Measurements from ENCODE around the gene ADCY1. TPM values are rescaled to one million over a fixed set of nuclear protein-coding genes. Genes with fewer than 3 reads are reported as not detected.

ADCY1 gene
- total and polyA plus RNA-seq, 4 donors, result 0.33 to 20.1 (median 4.1) TPM

GRCh38 chr7:45573204-45573603 lies 964 bp upstream of the ADCY1 start:
- no peaks in the 10 kb centered on the region for H3K9me3 ChIP-seq (ENCODE audit: control insufficient read depth in 4 of 4, low read length in 3 of 4)
- H3K27me3 ChIP-seq (ENCODE audit: control insufficient read depth in 4 of 4, insufficient read depth in 4 of 4, low read length in 3 of 4), result peaks cover 0 to 9% (median 3%) of the 10 kb centered on the region in 4 donors
- no peak for TF ChIP-seq YY1 (IDR thresholded peaks at IDR 0.05)
- TF ChIP-seq JUND (IDR thresholded peaks at IDR 0.05), result no peak
- TF ChIP-seq GABPA (IDR thresholded peaks at IDR 0.05 in 1 of 2, conservative IDR thresholded peaks at IDR 0.05 in 1 of 2), result no peak
- no peak for TF ChIP-seq FOXA1 (IDR thresholded peaks at IDR 0.05)
- no peak for TF ChIP-seq TAF1 (conservative IDR thresholded peaks at IDR 0.05)
- TF ChIP-seq RAD21 (IDR thresholded peaks at IDR 0.05), result no peak
- no peak for TF ChIP-seq ZBTB33 (IDR thresholded peaks at IDR 0.05)
- TF ChIP-seq CTCF (IDR thresholded peaks at IDR 0.05; ENCODE audit: low read depth, low read length, missing input control), result no peak
- no peak for TF ChIP-seq MAX (IDR thresholded peaks at IDR 0.05)
- no peak for TF ChIP-seq REST (IDR thresholded peaks at IDR 0.05)
- TF ChIP-seq SP1 (IDR thresholded peaks at IDR 0.05), result no peak
- no peak for TF ChIP-seq ATF3 (IDR thresholded peaks at IDR 0.05)
- H3K9ac ChIP-seq (ENCODE audit: low read depth in 1 of 2, low read length in 2 of 2), result no peak overlapping the region
- H3K4me3 ChIP-seq (ENCODE audit: low read depth in 1 of 3, low read length in 3 of 3), result no peak overlapping the region
- no peak for DNase-seq (ENCODE audit: low spot score)
- H3K4me1 ChIP-seq (ENCODE audit: control insufficient read depth in 4 of 4, insufficient read depth in 4 of 4, low read length in 3 of 4), result peaks cover 6 to 15% (median 12%) of the 10 kb centered on the region in 4 donors
- H3K36me3 ChIP-seq (ENCODE audit: control insufficient read depth in 4 of 4, insufficient read depth in 3 of 4, low read depth in 1 of 4, low read length in 3 of 4), result no peaks in the 10 kb centered on the region
- 55% methylated on average over 11 of the region's 11 CpGs for WGBS
- no peak overlapping the region for H3K27ac ChIP-seq (ENCODE audit: low read depth in 1 of 2, low read length in 2 of 2)

- H3K9ac ChIP-seq (ENCODE audit: low read depth in 1 of 2, low read length in 2 of 2), result no peak overlapping the region
- no peaks in the 10 kb centered on the region for H3K9me3 ChIP-seq (ENCODE audit: control insufficient read depth in 4 of 4, low read length in 3 of 4)
- no peaks in the 10 kb centered on the region for H3K36me3 ChIP-seq (ENCODE audit: control insufficient read depth in 4 of 4, insufficient read depth in 3 of 4, low read depth in 1 of 4, low read length in 3 of 4)
- H3K27me3 ChIP-seq (ENCODE audit: control insufficient read depth in 4 of 4, insufficient read depth in 4 of 4, low read length in 3 of 4), result peaks cover 0 to 11% (median 4%) of the 10 kb centered on the region in 4 donors
- peaks cover 6 to 15% (median 12%) of the 10 kb centered on the region in 4 donors for H3K4me1 ChIP-seq (ENCODE audit: control insufficient read depth in 4 of 4, insufficient read depth in 4 of 4, low read length in 3 of 4)
- no peak for DNase-seq (ENCODE audit: low spot score)
- no peak for TF ChIP-seq RAD21 (IDR thresholded peaks at IDR 0.05)
- no peak for TF ChIP-seq FOXA2 (IDR thresholded peaks at IDR 0.05)
- TF ChIP-seq JUND (IDR thresholded peaks at IDR 0.05), result no peak
- no peak for TF ChIP-seq YY1 (IDR thresholded peaks at IDR 0.05)
- no peak for TF ChIP-seq ATF3 (IDR thresholded peaks at IDR 0.05)
- peak overlapping the region in 2 of 3 donors; percentile 64 to 67 for H3K4me3 ChIP-seq (ENCODE audit: low read depth in 1 of 3, low read length in 3 of 3)
- H3K27ac ChIP-seq (ENCODE audit: low read depth in 1 of 2, low read length in 2 of 2), result no peak overlapping the region
- under 1% methylated on average over 60 of the region's 60 CpGs for WGBS
These were observed 174 bp downstream of the ADCY1 start for GRCh38 chr7:45574416-45574668.

Data from liver (tissue), 9 donors.